ENCODE measurements around the gene MEF2C. TPM values are rescaled to one million over a fixed set of nuclear protein-coding genes. Genes with fewer than 3 reads are reported as not detected.

Gene MEF2C
- polyA plus RNA-seq, 3 donors = 3.3 to 15.6 (median 14.3) TPM

DNA sequence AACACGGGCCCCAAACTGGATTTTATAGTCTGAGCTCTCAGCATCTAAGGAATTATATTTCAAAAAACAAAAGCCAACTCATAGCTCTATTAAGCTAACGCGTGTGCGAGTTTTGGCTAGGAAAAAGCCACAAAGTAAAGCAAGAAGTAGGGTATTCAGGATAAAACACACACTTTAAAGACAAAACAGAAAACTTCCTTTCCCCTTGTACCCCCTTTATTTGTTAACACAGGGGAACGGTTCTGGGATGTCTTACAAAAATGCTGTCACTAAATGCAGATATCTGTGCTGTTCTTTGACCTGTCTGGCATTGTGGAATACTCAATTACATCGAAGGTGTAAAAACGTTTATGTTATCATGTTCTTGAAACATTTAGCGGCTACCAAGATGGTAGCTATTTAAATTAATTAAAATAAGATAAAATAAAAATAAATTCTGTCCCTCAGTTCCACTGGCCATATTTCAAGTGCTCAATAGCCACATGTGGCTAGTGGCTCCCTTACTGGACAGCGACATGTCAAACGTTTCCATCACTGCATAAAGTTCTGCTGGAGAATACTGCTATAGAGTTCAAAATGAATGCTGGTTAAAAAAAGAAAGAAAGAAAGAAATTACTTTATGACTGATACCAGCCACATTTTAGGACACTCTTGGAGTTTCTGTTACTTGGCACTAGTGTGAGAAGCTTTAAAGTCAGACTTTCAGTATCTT is 7.2 kb upstream of the MEF2C start:
- no peak overlapping the region for H3K27ac ChIP-seq (ENCODE audit: low read depth, low read length)
- WGBS, 3 donors = 18 to 36% (median 19%) methylated on average over 10 of the region's 10 CpGs

DNA sequence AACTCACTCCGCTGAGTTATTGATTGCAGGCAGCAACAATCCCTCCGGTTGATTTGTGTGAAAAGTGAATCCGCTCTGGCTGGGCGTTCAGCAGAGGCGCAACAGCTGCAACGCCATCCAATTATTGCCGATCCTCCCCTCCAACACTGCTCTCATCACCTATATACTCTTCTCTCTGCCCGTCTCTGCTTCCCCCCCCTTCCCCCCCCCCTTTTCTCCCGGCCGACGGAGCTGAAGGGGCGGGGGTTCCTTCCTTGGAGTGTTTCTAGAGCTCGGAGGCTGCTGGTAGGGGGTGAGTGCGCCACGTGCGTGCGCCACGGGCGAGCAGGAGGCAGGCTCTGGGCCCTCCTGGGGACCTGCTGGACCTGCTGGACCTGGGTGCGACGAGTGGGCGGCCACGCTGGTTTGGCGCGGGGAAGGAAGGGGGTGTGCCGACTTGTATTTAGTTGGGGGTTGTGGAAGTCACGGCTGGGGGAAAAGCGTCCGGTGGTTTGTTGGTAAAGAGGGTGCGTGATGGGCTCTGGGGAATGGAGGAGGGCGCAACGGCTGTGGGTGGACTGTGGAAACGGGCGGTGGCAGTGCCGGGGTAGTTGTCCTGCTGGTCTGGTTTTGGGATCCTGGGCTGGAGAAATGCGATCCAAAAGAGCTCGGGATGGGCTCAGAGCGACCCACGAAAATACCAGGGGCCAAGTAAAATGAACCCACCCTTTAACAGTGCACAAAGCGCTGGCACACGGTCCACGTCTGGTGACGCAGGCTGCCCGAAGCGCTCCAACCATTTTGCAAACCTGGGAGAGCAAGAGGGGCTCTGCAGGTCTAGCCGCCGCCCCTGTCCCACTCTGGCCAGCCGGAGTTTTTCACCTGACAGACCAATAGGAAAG is 6.4 kb upstream of the MEF2C start:
- peak overlapping the region; percentile 15 for H3K27ac ChIP-seq (ENCODE audit: low read depth, low read length)
- WGBS, 3 donors = 1 to 2% (median 1%) methylated on average over 48 of the region's 48 CpGs

DNA sequence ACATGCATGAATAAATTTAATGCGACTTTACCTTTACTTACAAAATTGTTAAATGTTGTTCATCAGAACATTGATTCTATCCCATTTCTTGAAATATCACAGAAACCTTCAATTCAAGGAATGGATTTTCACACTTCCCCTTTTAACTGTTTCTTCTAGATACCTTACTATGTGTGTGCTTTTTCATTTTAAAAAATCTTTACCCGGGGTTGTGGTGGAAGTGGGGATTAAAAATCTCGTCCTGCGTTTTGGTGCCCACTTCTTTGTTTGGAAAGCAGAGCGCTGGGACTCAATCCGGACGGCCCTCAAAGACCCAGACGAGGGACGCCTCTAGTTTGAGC is 5.8 kb upstream of the MEF2C start:
- H3K27ac ChIP-seq (ENCODE audit: low read depth, low read length) = peak overlapping the region; percentile 15
- WGBS, 3 donors = 11 to 27% (median 13%) methylated on average over 9 of the region's 9 CpGs

DNA sequence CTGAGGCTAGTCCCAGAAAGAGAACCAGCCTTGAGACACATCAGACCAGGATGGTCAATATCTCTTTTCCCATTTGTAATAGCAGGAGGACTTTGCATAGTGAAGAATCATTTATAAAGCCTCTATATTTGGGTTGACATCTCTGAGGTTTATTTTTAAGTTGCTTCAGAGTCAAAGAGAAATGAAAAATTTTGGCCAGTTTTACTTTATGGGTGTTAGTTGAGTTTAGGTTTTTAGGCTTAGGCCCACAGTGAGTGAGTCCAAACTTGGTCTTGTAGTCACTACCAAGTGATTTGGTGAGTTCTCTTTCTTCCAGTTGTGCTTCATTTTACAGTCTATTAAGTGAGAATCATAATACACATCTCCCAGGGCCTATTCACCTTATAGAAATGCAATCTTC is 5.3 kb upstream of the MEF2C start:
- no peak overlapping the region for H3K27ac ChIP-seq (ENCODE audit: low read depth, low read length)

DNA sequence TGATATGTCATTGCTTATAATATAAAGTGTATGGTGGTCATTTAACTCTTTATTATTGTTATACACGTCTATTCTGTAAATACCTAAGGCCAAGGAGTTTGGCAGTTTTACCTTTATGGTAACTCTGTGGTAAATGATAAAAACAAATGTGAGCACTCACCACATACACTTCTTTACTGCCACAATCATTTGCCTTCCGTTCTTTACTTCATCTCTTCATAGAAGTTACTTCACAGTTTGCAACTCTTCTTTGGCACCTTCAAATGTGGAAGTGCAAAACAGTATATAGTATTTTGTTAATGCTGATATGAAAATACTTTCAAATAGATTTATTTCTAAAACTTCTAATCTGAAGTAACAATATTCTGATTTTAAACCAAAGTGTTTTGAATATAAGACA is 4.4 kb upstream of the MEF2C start:
- 43 to 74% (median 55%) methylated on average over 2 of the region's 2 CpGs for WGBS, 3 donors
- H3K27ac ChIP-seq (ENCODE audit: low read depth, low read length) = no peak overlapping the region

DNA sequence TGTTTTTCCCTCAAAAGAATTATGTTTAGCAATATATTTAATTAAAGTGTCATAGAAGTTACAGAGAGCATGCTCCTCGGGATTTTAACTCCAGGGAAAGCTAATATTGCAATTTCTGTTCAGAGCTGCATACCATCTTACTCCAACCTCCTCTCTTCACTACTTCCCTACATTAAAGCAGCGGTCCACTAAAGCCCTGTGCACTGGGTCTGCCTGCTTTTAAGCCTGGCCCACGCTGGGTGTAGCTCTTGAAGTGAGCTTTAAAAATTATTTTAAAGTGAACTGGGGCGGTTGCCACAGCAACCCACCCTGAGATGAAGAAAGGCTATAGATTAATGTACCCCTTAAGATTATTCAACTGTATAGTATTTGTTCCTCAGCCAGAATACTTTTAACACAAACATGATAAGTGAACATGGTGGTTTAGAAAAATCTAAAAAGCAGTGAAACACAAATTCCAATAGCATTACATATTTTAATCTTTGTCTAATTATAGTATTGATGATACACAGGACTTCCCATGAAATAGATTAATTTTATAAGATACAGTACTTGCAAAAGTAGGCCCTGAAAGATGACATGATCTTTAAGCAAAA is 3.9 kb upstream of the MEF2C start:
- WGBS, 3 donors = 41 to 75% (median 50%) methylated on average over 4 of the region's 4 CpGs
- H3K27ac ChIP-seq (ENCODE audit: low read depth, low read length) = no peak overlapping the region

DNA sequence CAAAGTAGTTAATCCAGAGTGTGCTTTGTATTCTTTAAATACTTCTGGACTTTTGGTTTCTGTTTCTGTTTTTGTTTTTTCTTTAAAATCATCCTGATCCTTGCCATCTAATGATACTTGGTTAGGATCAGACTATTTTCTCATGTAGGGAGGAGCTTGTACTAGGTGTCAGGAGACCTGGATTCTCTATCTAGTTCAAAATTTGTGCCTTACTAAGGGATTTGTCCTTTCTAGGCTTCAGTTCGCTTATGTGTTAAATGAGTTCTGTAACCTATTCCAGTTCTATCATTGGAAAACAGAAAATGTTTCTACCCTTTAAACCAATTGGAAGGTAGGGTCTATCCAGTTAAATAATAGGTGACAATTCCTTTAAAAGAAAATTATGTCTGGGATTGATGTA is 3.3 kb upstream of the MEF2C start:
- WGBS, 3 donors = 31 to 77% (median 45%) methylated on average over 1 of the region's 1 CpG
- no peak overlapping the region for H3K27ac ChIP-seq (ENCODE audit: low read depth, low read length)

DNA sequence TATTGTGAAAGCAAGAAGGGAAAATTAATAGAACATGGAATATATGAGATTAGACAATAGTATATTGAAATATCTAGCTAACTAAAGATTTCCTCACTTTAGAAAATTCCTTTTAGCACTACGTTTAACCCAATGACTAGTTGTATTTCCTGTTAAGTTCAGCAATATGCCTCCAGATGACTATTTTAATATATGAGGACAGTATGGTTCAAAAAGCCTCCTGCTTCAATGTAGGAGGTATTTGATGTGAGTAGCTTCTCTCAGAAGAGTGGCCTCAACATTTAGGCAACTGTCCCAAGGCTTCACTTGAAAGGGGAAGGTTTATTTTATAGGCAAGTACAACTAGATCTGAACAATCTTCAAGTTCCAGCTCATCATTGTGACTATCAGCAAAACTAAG is 2.0 kb upstream of the MEF2C start:
- no peak overlapping the region for H3K27ac ChIP-seq (ENCODE audit: low read depth, low read length)
- 15 to 69% (median 27%) methylated on average over 1 of the region's 1 CpG for WGBS, 3 donors

DNA sequence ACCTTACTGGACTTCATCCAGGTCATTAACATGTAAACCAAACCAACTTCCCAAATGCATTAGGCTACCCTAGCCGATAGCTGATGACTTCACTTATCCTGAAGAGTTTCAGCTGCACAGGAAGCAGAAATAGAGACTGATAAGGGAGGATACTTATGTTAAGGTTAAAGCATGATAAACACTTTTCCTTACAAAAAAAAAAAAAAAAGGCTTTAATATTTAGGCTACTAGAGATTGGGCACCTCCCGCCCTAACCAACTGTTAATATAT is 1.6 kb upstream of the MEF2C start:
- 28 to 42% (median 31%) methylated on average over 2 of the region's 2 CpGs for WGBS, 3 donors

DNA sequence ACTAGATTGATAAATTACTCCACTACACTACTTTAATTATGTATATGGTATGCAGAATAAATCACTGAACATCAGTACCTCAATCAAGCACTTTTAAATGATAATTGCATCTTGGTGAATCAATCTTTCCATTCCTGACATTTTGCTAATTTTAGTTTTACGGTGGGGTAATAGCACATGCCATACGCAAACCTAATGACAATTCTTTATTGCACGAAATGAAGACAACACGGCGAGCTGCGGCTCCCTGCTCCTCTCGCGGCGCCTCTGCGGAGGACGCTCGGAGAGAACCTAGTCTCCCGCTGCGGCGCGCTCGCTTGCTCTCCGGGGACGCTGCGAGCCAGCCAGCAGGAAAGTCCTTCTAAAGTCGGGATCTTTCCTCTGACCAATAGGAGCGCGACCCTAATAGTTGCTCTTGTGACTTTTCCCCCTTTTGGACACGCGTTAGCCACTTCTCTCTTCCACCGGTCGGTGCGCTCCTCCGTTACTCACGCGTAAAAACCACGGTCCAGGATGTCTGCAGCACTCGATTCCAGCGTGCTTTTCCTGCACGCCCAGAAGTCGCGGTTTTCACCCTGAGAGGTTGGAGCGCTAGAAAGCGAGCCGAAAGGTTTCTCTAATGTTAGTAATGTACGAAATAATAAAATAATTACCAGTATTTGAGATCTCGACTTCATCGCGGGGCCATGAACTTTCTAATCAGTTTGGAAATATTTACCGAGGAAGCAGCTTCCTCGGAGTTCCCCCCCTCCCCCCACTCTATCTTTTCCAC is 1.0 kb upstream of the MEF2C start:
- no peak overlapping the region for H3K27ac ChIP-seq (ENCODE audit: low read depth, low read length)
- 1% methylated on average over 46 of the region's 46 CpGs for WGBS, 3 donors

More for the DNA sequence above, 1.6 kb upstream of the MEF2C start:
- no peak overlapping the region for H3K27ac ChIP-seq (ENCODE audit: low read depth, low read length)

DNA sequence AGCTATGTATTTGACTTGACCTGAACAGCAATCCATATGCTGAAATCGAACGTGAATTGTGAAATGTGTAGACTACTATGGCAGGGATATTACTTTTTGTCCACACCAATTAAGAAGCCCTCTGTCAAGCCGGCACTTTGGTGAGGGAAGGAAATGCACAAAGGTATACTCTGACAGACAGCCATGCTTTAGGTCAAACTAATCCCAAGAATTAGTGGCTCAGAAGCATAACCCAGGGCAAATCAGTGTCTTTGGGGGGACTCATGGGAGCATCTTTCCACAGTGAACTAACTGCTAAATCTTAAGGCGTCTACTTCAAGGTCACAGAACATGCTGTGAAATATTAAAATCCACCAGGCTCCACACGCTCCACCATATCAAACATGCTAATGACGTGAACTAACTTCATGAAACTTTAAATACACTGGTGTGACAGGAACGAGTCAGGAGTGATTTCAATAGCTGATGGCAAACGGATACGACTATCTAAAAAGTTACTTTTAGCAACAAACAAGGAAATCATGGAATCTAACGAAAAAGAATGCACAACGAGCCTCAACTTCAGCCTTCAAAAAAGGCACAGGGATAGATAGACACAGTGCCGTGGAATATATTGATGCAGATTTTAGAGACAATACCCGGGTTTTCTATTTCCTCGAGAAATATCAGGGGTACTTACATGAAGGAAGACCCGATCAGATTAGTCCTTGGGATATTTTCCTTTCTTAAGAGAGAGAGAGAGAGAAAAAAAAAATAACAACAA is 527 bp downstream of the MEF2C start:
- H3K27ac ChIP-seq (ENCODE audit: low read depth, low read length) = no peak overlapping the region
- 1 to 3% (median 1%) methylated on average over 15 of the region's 15 CpGs for WGBS, 3 donors

DNA sequence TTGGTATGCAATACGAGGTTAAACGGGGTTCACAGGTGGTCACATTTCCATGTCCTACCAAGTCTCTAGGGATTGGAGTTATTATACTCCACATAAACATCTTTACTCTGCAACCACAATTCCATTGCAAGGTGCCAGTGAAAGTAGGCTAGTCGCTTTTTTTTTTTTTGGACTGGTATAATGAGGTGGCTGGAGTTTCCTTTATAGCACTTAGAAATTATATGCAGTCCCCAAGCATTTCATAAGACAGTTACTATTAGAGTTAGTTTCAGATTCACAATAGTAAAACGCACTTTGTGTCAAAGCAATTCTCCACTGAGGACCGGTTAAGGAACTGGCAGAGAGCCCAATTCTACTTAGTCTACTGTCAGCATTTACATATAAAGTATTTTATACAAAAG is 1.4 kb downstream of the MEF2C start:
- H3K27ac ChIP-seq (ENCODE audit: low read depth, low read length) = no peak overlapping the region
- 17 to 45% (median 17%) methylated on average over 5 of the region's 5 CpGs for WGBS, 3 donors

DNA sequence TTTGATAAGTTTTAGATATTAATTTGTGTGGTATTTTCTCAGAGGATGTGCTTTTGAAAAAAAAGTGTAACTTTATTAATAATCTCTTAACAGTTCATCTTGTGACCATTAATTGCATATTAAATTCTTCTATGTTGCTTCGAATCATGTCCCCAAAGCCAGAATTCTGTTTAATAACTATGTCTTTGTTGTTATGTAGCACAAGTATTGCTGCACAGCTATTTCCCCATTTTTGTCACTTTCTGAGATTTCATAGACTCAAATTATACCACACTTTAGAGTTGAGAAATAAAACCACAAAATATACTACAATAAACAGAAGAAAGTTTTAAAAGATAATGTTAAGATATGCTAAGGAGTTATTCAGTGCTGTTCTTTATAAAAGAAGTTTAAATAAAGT is 2.8 kb downstream of the MEF2C start:
- 27 to 61% (median 30%) methylated on average over 1 of the region's 1 CpG for WGBS, 3 donors
- no peak overlapping the region for H3K27ac ChIP-seq (ENCODE audit: low read depth, low read length)

DNA sequence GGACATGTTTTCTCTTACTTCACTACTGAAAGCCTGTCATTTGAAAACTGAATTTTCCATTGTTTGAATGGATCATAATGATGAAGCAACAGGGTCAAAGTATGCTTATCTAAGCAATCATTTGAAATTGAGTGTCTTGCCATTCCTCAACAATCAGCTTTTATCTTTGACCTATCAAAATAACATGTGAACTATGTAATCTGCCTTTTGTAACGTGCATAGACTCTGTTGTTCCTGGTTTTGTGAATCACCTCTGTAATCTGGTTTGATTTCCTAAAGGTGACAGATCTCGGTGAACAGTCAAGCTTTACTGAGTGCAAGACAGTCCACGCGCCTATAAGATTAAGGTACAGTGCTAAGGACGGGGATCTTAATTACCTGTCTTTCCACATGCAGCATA is 3.3 kb downstream of the MEF2C start:
- H3K27ac ChIP-seq (ENCODE audit: low read depth, low read length) = no peak overlapping the region
- WGBS, 3 donors = 43 to 62% (median 44%) methylated on average over 5 of the region's 5 CpGs

DNA sequence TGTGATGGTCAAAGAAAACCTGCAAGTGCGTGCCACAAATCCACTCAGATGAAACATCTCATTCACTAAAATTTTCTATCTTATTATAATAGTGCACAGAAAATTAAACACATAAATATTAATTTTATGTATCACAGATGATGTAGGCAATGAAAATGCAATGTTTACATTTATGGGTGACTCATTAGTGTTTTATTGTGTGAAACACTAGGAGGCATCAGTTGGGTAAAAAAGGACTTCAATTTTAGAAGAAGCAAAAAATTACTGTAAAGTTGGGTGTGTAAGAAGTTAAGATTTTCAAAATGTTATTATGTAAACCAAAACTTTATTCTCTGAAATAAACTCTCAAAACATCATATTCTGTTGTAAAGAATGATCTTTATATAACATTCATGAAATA is 4.0 kb downstream of the MEF2C start:
- WGBS, 3 donors = 72 to 86% (median 76%) methylated on average over 1 of the region's 1 CpG
- no peak overlapping the region for H3K27ac ChIP-seq (ENCODE audit: low read depth, low read length)

DNA sequence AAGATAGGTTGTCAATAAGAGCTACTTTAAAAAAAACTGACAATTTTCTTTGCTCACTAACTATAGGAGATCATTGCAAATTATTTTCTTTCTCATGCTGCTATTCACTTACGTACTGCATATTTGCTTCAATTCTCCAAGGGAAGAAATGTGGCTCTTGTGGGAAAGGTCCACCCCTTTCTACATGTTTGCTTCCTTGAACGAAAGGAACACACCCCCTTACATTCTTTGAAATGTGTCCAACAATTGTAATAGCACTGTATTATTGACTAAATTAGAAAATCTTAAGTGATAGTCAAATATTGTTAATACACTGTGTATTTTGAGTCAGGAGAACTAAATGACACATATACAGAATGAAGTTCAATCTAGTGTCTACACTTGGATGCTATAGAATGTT is 5.2 kb downstream of the MEF2C start:
- 25 to 37% (median 29%) methylated on average over 2 of the region's 2 CpGs for WGBS, 3 donors
- H3K27ac ChIP-seq (ENCODE audit: low read depth, low read length) = no peak overlapping the region

DNA sequence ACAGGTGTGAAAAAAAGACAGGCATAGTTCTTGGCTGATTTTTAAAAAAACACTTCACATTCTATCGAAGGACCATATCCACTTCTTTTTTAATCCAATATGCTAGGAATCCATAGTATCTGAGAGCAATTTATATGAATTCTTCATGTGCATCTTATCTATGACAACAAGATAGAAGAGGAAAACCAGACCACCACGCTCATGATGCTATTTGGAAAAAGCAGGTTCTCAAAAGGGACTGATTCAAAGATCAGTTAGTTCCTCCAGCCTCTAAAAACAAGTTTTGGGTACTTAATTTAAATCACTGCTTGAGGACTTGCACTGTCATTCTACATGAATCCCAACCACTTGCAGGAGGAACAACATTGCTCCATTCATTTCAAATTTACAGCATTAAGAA is 6.3 kb downstream of the MEF2C start:
- 68 to 77% (median 74%) methylated on average over 2 of the region's 2 CpGs for WGBS, 3 donors
- no peak overlapping the region for H3K27ac ChIP-seq (ENCODE audit: low read depth, low read length)
